ENCODE measurements around the gene RAPGEF2. TPM values are rescaled to one million over a fixed set of nuclear protein-coding genes. Genes with fewer than 3 reads are reported as not detected.

RAPGEF2 gene
- total RNA-seq, 1 donor from 2014 or later, result 63.8 TPM

- DNase-seq (ENCODE audit: low read depth in 2 of 2), result no peak
Observed at GRCh38 chr4:159195361-159195769, 92.5 kb downstream of the RAPGEF2 start.

- DNase-seq (ENCODE audit: low read depth in 2 of 2), result no peak
Observed at GRCh38 chr4:159197260-159197884, 94.5 kb downstream of the RAPGEF2 start.

GRCh38 chr4:159197885-159198269 is 95.0 kb downstream of the RAPGEF2 start:
- no peak for DNase-seq (ENCODE audit: low read depth in 2 of 2)

- no peak for DNase-seq (ENCODE audit: low read depth in 2 of 2)
Observed at GRCh38 chr4:159199826-159200225, 96.9 kb downstream of the RAPGEF2 start.

- peak in 1 of 2 donors; percentile 19 for DNase-seq (ENCODE audit: low read depth in 2 of 2)
Observed at GRCh38 chr4:159201168-159201567, 98.3 kb downstream of the RAPGEF2 start.

- no peak for DNase-seq (ENCODE audit: low read depth in 2 of 2)
Observed at GRCh38 chr4:159204566-159204965, 101.7 kb downstream of the RAPGEF2 start.

GRCh38 chr4:159205466-159205865 is 102.6 kb downstream of the RAPGEF2 start:
- no peak for DNase-seq (ENCODE audit: low read depth in 2 of 2)

- DNase-seq (ENCODE audit: low read depth in 2 of 2), result peak in 1 of 2 donors; percentile 77
Observed at GRCh38 chr4:159206427-159206871, 103.6 kb downstream of the RAPGEF2 start.

GRCh38 chr4:159209249-159209648 is 106.4 kb downstream of the RAPGEF2 start:
- no peak for DNase-seq (ENCODE audit: low read depth in 2 of 2)

GRCh38 chr4:159210975-159211374 is 108.1 kb downstream of the RAPGEF2 start:
- no peak for DNase-seq (ENCODE audit: low read depth in 2 of 2)

- DNase-seq (ENCODE audit: low read depth in 2 of 2), result no peak
Observed at GRCh38 chr4:159212675-159213293, 109.9 kb downstream of the RAPGEF2 start.

- no peak for DNase-seq (ENCODE audit: low read depth in 2 of 2)
Observed at GRCh38 chr4:159216834-159217233, 114.0 kb downstream of the RAPGEF2 start.

GRCh38 chr4:159219862-159220261 is 117.0 kb downstream of the RAPGEF2 start:
- DNase-seq (ENCODE audit: low read depth in 2 of 2), result no peak

GRCh38 chr4:159220353-159220752 is 117.5 kb downstream of the RAPGEF2 start:
- no peak for DNase-seq (ENCODE audit: low read depth in 2 of 2)

GRCh38 chr4:159221280-159221679 is 118.4 kb downstream of the RAPGEF2 start:
- no peak for DNase-seq (ENCODE audit: low read depth in 2 of 2)

GRCh38 chr4:159222043-159222552 is 119.2 kb downstream of the RAPGEF2 start:
- DNase-seq (ENCODE audit: low read depth in 2 of 2), result no peak

GRCh38 chr4:159224408-159224807 is 121.5 kb downstream of the RAPGEF2 start:
- no peak for DNase-seq (ENCODE audit: low read depth in 2 of 2)

GRCh38 chr4:159227378-159227777 is 124.5 kb downstream of the RAPGEF2 start:
- DNase-seq (ENCODE audit: low read depth in 2 of 2), result peak; percentile 22 to 36

GRCh38 chr4:159227984-159228383 is 125.1 kb downstream of the RAPGEF2 start:
- DNase-seq (ENCODE audit: low read depth in 2 of 2), result peak; percentile 92 to 94

- peak; percentile 28 to 58 for DNase-seq (ENCODE audit: low read depth in 2 of 2)
Observed at GRCh38 chr4:159229164-159229563, 126.3 kb downstream of the RAPGEF2 start.

- no peak for DNase-seq (ENCODE audit: low read depth in 2 of 2)
Observed at GRCh38 chr4:159232465-159233106, 129.7 kb downstream of the RAPGEF2 start.

GRCh38 chr4:159235779-159236368 is 133.0 kb downstream of the RAPGEF2 start:
- DNase-seq (ENCODE audit: low read depth in 2 of 2), result peak; percentile 93 to 94

Measured in dermis microvascular lymphatic vessel endothelial cell (primary cell).